ENCODE measurements around the gene EIPR1. TPM values are rescaled to one million over a fixed set of nuclear protein-coding genes. Genes with fewer than 3 reads are reported as not detected.

EIPR1 gene
- total RNA-seq (10 to 100 TPM; 25.1 to 28.5 TPM), total RNA-seq (19.8 to 29.2 reads per million in 2 donors)

GRCh38 chr2:3377612-3378432 lies at the start of gene EIPR1:
Gene EIPR1 (minus strand): TSS chr2:3377818. CDS start chr2:3377689, 129 bp downstream.
- no peaks in the 10 kb centered on the region for H3K9me3 ChIP-seq (ENCODE audit: control insufficient read depth, low read length, poor library complexity, severe bottlenecking)
- Mint-ChIP-seq H3K36me3 (ENCODE audit: low read depth) (peaks cover 3% of the 10 kb centered on the region), H3K4me3 (peak within 1 kb of the TSS; percentile 97), H3K4me1 (peaks cover 32% of the 10 kb centered on the region), H3K27me3 (no peaks in the 10 kb centered on the region), H3K27ac (peak within 1 kb of the TSS; percentile 95)
- ATAC-seq (peak; percentile 82), DNase-seq (peak; percentile 87 to 93 (median 92))

- no peaks in the 10 kb centered on the region for H3K9me3 ChIP-seq (ENCODE audit: control insufficient read depth, low read length, poor library complexity, severe bottlenecking)
- Mint-ChIP-seq H3K27me3 (no peaks in the 10 kb centered on the region), H3K4me1 (peaks cover 11% of the 10 kb centered on the region), H3K27ac (peak overlapping the region; percentile 14), H3K4me3 (no peak overlapping the region), H3K36me3 (ENCODE audit: low read depth) (peaks cover 7% of the 10 kb centered on the region)
- DNase-seq, result no peak
- no peak for ATAC-seq
Measured at GRCh38 chr2:3427272-3427671, 49.7 kb upstream of the EIPR1 start.

GRCh38 chr2:3426615-3427014 lies 49.0 kb upstream of the EIPR1 start:
- H3K4me1 Mint-ChIP-seq, result peaks cover 11% of the 10 kb centered on the region
- peaks cover 7% of the 10 kb centered on the region for H3K36me3 Mint-ChIP-seq (ENCODE audit: low read depth)
- H3K27ac Mint-ChIP-seq, result peak overlapping the region; percentile 14
- H3K4me3 Mint-ChIP-seq, result no peak overlapping the region
- ATAC-seq (no peak), DNase-seq (no peak)
- no peaks in the 10 kb centered on the region for H3K9me3 ChIP-seq (ENCODE audit: control insufficient read depth, low read length, poor library complexity, severe bottlenecking)
- no peaks in the 10 kb centered on the region for H3K27me3 Mint-ChIP-seq

GRCh38 chr2:3424171-3424795 lies 46.7 kb upstream of the EIPR1 start:
- H3K4me3 Mint-ChIP-seq, result peak overlapping the region; percentile 67
- H3K4me1 Mint-ChIP-seq, result peaks cover 11% of the 10 kb centered on the region
- ATAC-seq (no peak), DNase-seq (no peak)
- peak overlapping the region; percentile 90 for H3K27ac Mint-ChIP-seq
- H3K27me3 Mint-ChIP-seq, result no peaks in the 10 kb centered on the region
- no peaks in the 10 kb centered on the region for H3K9me3 ChIP-seq (ENCODE audit: control insufficient read depth, low read length, poor library complexity, severe bottlenecking)
- peaks cover 7% of the 10 kb centered on the region for H3K36me3 Mint-ChIP-seq (ENCODE audit: low read depth)

GRCh38 chr2:3423492-3424170 lies 46.0 kb upstream of the EIPR1 start:
- DNase-seq (peak; percentile 49 to 70 (median 56)), ATAC-seq (peak; percentile 80)
- Mint-ChIP-seq H3K27ac (peak overlapping the region; percentile 90), H3K36me3 (ENCODE audit: low read depth) (peaks cover 5% of the 10 kb centered on the region), H3K4me1 (peaks cover 10% of the 10 kb centered on the region), H3K4me3 (peak overlapping the region; percentile 67), H3K27me3 (no peaks in the 10 kb centered on the region)
- no peaks in the 10 kb centered on the region for H3K9me3 ChIP-seq (ENCODE audit: control insufficient read depth, low read length, poor library complexity, severe bottlenecking)

- Mint-ChIP-seq H3K27me3 (no peaks in the 10 kb centered on the region), H3K4me1 (peaks cover 10% of the 10 kb centered on the region), H3K36me3 (ENCODE audit: low read depth) (peaks cover 5% of the 10 kb centered on the region), H3K4me3 (no peak overlapping the region), H3K27ac (peak overlapping the region; percentile 67)
- ATAC-seq (no peak), DNase-seq (no peak)
- no peaks in the 10 kb centered on the region for H3K9me3 ChIP-seq (ENCODE audit: control insufficient read depth, low read length, poor library complexity, severe bottlenecking)
Measured at GRCh38 chr2:3422161-3422779, 44.7 kb upstream of the EIPR1 start.

- peaks cover 10% of the 10 kb centered on the region for H3K4me1 Mint-ChIP-seq
- peaks cover 5% of the 10 kb centered on the region for H3K36me3 Mint-ChIP-seq (ENCODE audit: low read depth)
- no peaks in the 10 kb centered on the region for H3K27me3 Mint-ChIP-seq
- H3K4me3 Mint-ChIP-seq, result no peak overlapping the region
- no peaks in the 10 kb centered on the region for H3K9me3 ChIP-seq (ENCODE audit: control insufficient read depth, low read length, poor library complexity, severe bottlenecking)
- ATAC-seq (no peak), DNase-seq (no peak)
- H3K27ac Mint-ChIP-seq, result no peak overlapping the region
Measured at GRCh38 chr2:3421580-3421979, 44.0 kb upstream of the EIPR1 start.

GRCh38 chr2:3420769-3421397 lies 43.3 kb upstream of the EIPR1 start:
- DNase-seq, result no peak
- no peak for ATAC-seq
- Mint-ChIP-seq H3K4me1 (peaks cover 10% of the 10 kb centered on the region), H3K4me3 (no peak overlapping the region), H3K27ac (no peak overlapping the region), H3K36me3 (ENCODE audit: low read depth) (peaks cover 5% of the 10 kb centered on the region), H3K27me3 (no peaks in the 10 kb centered on the region)
- H3K9me3 ChIP-seq (ENCODE audit: control insufficient read depth, low read length, poor library complexity, severe bottlenecking), result no peaks in the 10 kb centered on the region

GRCh38 chr2:3420076-3420768 lies 42.6 kb upstream of the EIPR1 start:
- peaks cover 11% of the 10 kb centered on the region for H3K4me1 Mint-ChIP-seq
- peaks cover 5% of the 10 kb centered on the region for H3K36me3 Mint-ChIP-seq (ENCODE audit: low read depth)
- H3K27ac Mint-ChIP-seq, result no peak overlapping the region
- DNase-seq (no peak), ATAC-seq (no peak)
- H3K4me3 Mint-ChIP-seq, result no peak overlapping the region
- no peaks in the 10 kb centered on the region for H3K27me3 Mint-ChIP-seq
- no peaks in the 10 kb centered on the region for H3K9me3 ChIP-seq (ENCODE audit: control insufficient read depth, low read length, poor library complexity, severe bottlenecking)

GRCh38 chr2:3418766-3419404 lies 41.3 kb upstream of the EIPR1 start:
- ATAC-seq (no peak), DNase-seq (no peak)
- H3K27ac Mint-ChIP-seq, result peak overlapping the region; percentile 57
- H3K27me3 Mint-ChIP-seq, result no peaks in the 10 kb centered on the region
- no peaks in the 10 kb centered on the region for H3K9me3 ChIP-seq (ENCODE audit: control insufficient read depth, low read length, poor library complexity, severe bottlenecking)
- H3K36me3 Mint-ChIP-seq (ENCODE audit: low read depth), result peaks cover 4% of the 10 kb centered on the region
- H3K4me1 Mint-ChIP-seq, result peaks cover 9% of the 10 kb centered on the region
- H3K4me3 Mint-ChIP-seq, result no peak overlapping the region

GRCh38 chr2:3414133-3414860 lies 36.7 kb upstream of the EIPR1 start:
- no peak for ATAC-seq
- H3K4me1 Mint-ChIP-seq, result peaks cover 17% of the 10 kb centered on the region
- no peak overlapping the region for H3K4me3 Mint-ChIP-seq
- H3K27ac Mint-ChIP-seq, result no peak overlapping the region
- DNase-seq, result no peak
- peaks cover 2% of the 10 kb centered on the region for H3K36me3 Mint-ChIP-seq (ENCODE audit: low read depth)
- no peaks in the 10 kb centered on the region for H3K9me3 ChIP-seq (ENCODE audit: control insufficient read depth, low read length, poor library complexity, severe bottlenecking)
- H3K27me3 Mint-ChIP-seq, result no peaks in the 10 kb centered on the region

Data from T-helper 17 cell (primary cell).